Measurements from ENCODE around the gene BCR. TPM values are rescaled to one million over a fixed set of nuclear protein-coding genes. Genes with fewer than 3 reads are reported as not detected.

The BCR gene
- total and polyA plus RNA-seq, 2 donors (not counting 1 experiment from before 2014, with no cell fraction given) = 30.2 to 46.4 TPM

DNA sequence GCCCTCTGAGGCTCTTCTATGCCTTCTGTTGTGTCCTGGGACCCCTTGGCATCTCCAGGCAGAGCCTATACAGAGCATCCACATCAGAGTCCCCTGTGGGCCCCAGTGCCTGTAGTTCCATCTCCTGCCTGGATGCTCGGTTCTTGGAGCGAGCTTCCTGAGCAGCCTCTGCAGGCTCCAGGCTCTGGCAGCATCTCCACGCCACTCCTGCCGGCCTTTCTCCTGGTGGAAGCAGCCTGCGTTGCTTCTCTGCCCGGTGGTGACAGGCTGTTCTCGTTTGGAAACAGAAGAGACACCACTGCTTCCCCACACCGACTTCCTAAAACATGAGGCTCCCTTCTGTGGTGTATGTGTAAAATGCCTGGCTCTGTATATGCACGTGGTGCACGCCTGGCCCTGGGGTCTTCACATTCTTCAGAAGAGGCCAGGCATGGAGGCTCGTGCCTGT lies 52.8 kb downstream of the BCR start:
- ATAC-seq (ENCODE audit: low read depth) (no peak), DNase-seq (no peak)
- ChIA-PET POLR2A (no interaction called here), CTCF (interaction anchor here (1.9 kb wide), 1 partner anchor 10 kb away, joined by 4 read pairs; no protein-coding TSS in a partner anchor)
- Mint-ChIP-seq H3K27ac (peak overlapping the region; percentile 50), H3K27me3 (no peaks in the 10 kb centered on the region), H3K9me3 (ENCODE audit: insufficient read depth) (peaks cover 7% of the 10 kb centered on the region), H3K4me1 (peaks cover 22% of the 10 kb centered on the region), H3K4me3 (no peak overlapping the region)
- H3K4me2 ChIP-seq (replicated peaks; ENCODE audit: low read depth, low read length, poor library complexity, severe bottlenecking) = no peak overlapping the region
- peaks cover 0 to 3% (median 0%) of the 10 kb centered on the region in 4 experiments for H3K27me3 ChIP-seq (replicated peaks in 1 of 4; ENCODE audit: control extremely low read depth in 1 of 4, control insufficient read depth in 3 of 4, insufficient read depth in 4 of 4, low read length in 3 of 4)
- H3K79me2 ChIP-seq (ENCODE audit: control insufficient read depth, insufficient read depth, low read length) = peaks cover 95% of the 10 kb centered on the region
- H3K4me3 ChIP-seq (ENCODE audit: control extremely low read depth in 1 of 5, extremely low read depth in 1 of 5, insufficient read depth in 1 of 5, low read depth in 2 of 5, low read length in 4 of 5) = no peak overlapping the region
- H3K4me1 ChIP-seq (ENCODE audit: control insufficient read depth in 2 of 2, insufficient read depth in 2 of 2, low read length in 2 of 2) = peaks cover 10 to 19% of the 10 kb centered on the region in 2 donors
- peaks cover 0 to 17% (median 11%) of the 10 kb centered on the region in 3 donors for H3K9me3 ChIP-seq (ENCODE audit: control extremely low read depth in 1 of 3, control insufficient read depth in 2 of 3, insufficient read depth in 1 of 3, low read length in 2 of 3)
- peaks cover 60% of the 10 kb centered on the region for H4K20me1 ChIP-seq (ENCODE audit: control insufficient read depth, insufficient read depth, low read length, poor library complexity, severe bottlenecking)
- H3K36me3 ChIP-seq (replicated peaks in 1 of 2; ENCODE audit: control extremely low read depth in 1 of 2, control insufficient read depth in 1 of 2, extremely low read depth in 1 of 2, insufficient read depth in 2 of 2, low read length in 1 of 2) = no peaks in the 10 kb centered on the region
- intact Hi-C loops (cut with micrococcal nuclease) = no loop called here
- H2AFZ ChIP-seq (ENCODE audit: insufficient read depth, low read depth, low read length, poor library complexity, severe bottlenecking) = no peak overlapping the region
- no peak overlapping the region for H3K27ac ChIP-seq (ENCODE audit: low read length in 2 of 2)
- 55% methylated on average over 9 of the region's 11 CpGs for WGBS (ENCODE audit: insufficient coverage)
- no peak for TF ChIP-seq EZH2 (IDR thresholded peaks at IDR 0.05; ENCODE audit: borderline replicate concordance, insufficient read depth, low read depth, low read length, poor library complexity, severe bottlenecking)
- TF ChIP-seq, protein P1, sequence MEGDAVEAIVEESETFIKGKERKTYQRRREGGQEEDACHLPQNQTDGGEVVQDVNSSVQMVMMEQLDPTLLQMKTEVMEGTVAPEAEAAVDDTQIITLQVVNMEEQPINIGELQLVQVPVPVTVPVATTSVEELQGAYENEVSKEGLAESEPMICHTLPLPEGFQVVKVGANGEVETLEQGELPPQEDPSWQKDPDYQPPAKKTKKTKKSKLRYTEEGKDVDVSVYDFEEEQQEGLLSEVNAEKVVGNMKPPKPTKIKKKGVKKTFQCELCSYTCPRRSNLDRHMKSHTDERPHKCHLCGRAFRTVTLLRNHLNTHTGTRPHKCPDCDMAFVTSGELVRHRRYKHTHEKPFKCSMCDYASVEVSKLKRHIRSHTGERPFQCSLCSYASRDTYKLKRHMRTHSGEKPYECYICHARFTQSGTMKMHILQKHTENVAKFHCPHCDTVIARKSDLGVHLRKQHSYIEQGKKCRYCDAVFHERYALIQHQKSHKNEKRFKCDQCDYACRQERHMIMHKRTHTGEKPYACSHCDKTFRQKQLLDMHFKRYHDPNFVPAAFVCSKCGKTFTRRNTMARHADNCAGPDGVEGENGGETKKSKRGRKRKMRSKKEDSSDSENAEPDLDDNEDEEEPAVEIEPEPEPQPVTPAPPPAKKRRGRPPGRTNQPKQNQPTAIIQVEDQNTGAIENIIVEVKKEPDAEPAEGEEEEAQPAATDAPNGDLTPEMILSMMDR (IDR thresholded peaks at IDR 0.05) = no peak
- no peak overlapping the region for H3K9ac ChIP-seq (ENCODE audit: low read length)

DNA sequence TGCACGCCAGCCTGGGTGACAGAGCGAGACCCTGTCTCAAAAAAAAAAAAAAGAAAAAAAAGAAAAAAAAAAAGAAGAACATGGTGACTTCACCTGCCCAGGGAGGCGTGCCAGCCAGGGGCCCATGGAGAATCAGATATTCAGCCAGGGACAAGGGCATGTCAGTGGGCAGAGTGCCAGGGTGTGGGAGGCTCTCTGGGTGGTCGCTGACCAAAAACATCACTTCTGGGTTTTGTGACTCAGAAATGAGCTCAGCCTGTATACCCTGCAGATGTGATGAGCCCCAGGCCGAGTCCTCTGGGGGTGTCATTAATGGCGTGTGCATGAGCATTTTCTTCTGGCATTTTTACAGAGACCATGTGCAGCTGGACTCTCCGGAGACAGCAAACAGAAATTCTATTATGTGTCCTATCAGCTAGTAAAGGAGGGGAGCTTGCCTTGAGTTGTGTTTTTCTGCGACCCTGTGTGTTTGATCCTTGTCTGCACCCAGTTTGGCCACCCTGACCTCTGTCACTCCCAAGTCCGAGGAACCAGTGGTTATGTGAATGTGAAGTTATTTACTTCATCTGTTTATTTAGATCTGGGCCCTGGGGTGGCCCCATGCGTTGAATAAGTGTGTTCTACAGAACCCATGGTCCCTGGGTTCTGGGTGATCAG lies 53.6 kb downstream of the BCR start:
- peaks cover 0 to 3% (median 0%) of the 10 kb centered on the region in 4 experiments for H3K27me3 ChIP-seq (replicated peaks in 1 of 4; ENCODE audit: control extremely low read depth in 1 of 4, control insufficient read depth in 3 of 4, insufficient read depth in 4 of 4, low read length in 3 of 4)
- H3K4me2 ChIP-seq (replicated peaks; ENCODE audit: low read depth, low read length, poor library complexity, severe bottlenecking) = no peak overlapping the region
- H3K9me3 ChIP-seq (ENCODE audit: control extremely low read depth in 1 of 3, control insufficient read depth in 2 of 3, insufficient read depth in 1 of 3, low read length in 2 of 3) = peaks cover 0 to 12% (median 9%) of the 10 kb centered on the region in 3 donors
- 83% methylated on average over 6 of the region's 10 CpGs for WGBS (ENCODE audit: insufficient coverage)
- ATAC-seq (ENCODE audit: low read depth) (peak; percentile 63), DNase-seq (no peak)
- H3K4me1 Mint-ChIP-seq = peaks cover 22% of the 10 kb centered on the region
- peaks cover 3% of the 10 kb centered on the region for H3K9me3 Mint-ChIP-seq (ENCODE audit: insufficient read depth)
- H3K79me2 ChIP-seq (ENCODE audit: control insufficient read depth, insufficient read depth, low read length) = peaks cover 95% of the 10 kb centered on the region
- H4K20me1 ChIP-seq (ENCODE audit: control insufficient read depth, insufficient read depth, low read length, poor library complexity, severe bottlenecking) = peaks cover 67% of the 10 kb centered on the region
- H3K27ac Mint-ChIP-seq = no peak overlapping the region
- no peak overlapping the region for H3K27ac ChIP-seq (ENCODE audit: low read length in 2 of 2)
- TF ChIP-seq, protein P1 (IDR thresholded peaks at IDR 0.05) = no peak
- no peak for TF ChIP-seq EZH2 (IDR thresholded peaks at IDR 0.05; ENCODE audit: borderline replicate concordance, insufficient read depth, low read depth, low read length, poor library complexity, severe bottlenecking)
- POLR2A ChIA-PET = no interaction called here
- H3K4me3 ChIP-seq (ENCODE audit: control extremely low read depth in 1 of 5, extremely low read depth in 1 of 5, insufficient read depth in 1 of 5, low read depth in 2 of 5, low read length in 4 of 5) = no peak overlapping the region
- H3K27me3 Mint-ChIP-seq = no peaks in the 10 kb centered on the region
- no peak overlapping the region for H3K9ac ChIP-seq (ENCODE audit: low read length)
- intact Hi-C loops (cut with micrococcal nuclease) = no loop called here
- CTCF ChIA-PET = interaction anchor here (1.9 kb wide), 1 partner anchor 9 kb away, joined by 4 read pairs; no protein-coding TSS in a partner anchor
- no peaks in the 10 kb centered on the region for H3K36me3 ChIP-seq (replicated peaks in 1 of 2; ENCODE audit: control extremely low read depth in 1 of 2, control insufficient read depth in 1 of 2, extremely low read depth in 1 of 2, insufficient read depth in 2 of 2, low read length in 1 of 2)
- no peak overlapping the region for H2AFZ ChIP-seq (ENCODE audit: insufficient read depth, low read depth, low read length, poor library complexity, severe bottlenecking)
- H3K4me3 Mint-ChIP-seq = no peak overlapping the region
- H3K4me1 ChIP-seq (ENCODE audit: control insufficient read depth in 2 of 2, insufficient read depth in 2 of 2, low read length in 2 of 2) = peaks cover 10 to 19% of the 10 kb centered on the region in 2 donors

All from B cell (primary cell).